Measurements from ENCODE around the gene HTR6.
"Not testable (repeated sequence)": the region's sequence is repeated elsewhere in the genome, so short reads cannot be mapped to it uniquely, and the experiment has no call there.

Gene HTR6

GRCh38 chr1:19629357-19629756 is 35.3 kb upstream of the HTR6 start:
- H2BK5ac ChIP-seq (ENCODE audit: low read depth, low read length, poor library complexity, severe bottlenecking) = no peak overlapping the region
- H2AFZ ChIP-seq (ENCODE audit: low read depth, low read length) = no peak overlapping the region
- 92% methylated on average over 2 of the region's 4 CpGs for WGBS
- no peak for DNase-seq
- no peak overlapping the region for H3K9ac ChIP-seq (ENCODE audit: low read length)
- H3K27me3 ChIP-seq (ENCODE audit: control insufficient read depth in 1 of 2, insufficient read depth in 1 of 2, low read length in 2 of 2) = no peaks in the 10 kb centered on the region
- no peak overlapping the region for H4K91ac ChIP-seq (ENCODE audit: low read length)
- H2BK120ac ChIP-seq (ENCODE audit: low read depth, low read length) = no peak overlapping the region
- peaks cover 27 to 63% of the 10 kb centered on the region in 2 experiments for H3K36me3 ChIP-seq (ENCODE audit: control insufficient read depth in 1 of 2, insufficient read depth in 2 of 2, low read depth in 1 of 2, low read length in 2 of 2)
- no peak overlapping the region for H3K4me3 ChIP-seq (ENCODE audit: insufficient read depth in 1 of 2, low read depth in 1 of 2, low read length in 2 of 2)
- H2BK15ac ChIP-seq (ENCODE audit: low read depth, poor library complexity, severe bottlenecking) = no peak overlapping the region
- no peak overlapping the region for H3K4ac ChIP-seq (ENCODE audit: low read depth in 1 of 2, low read length in 2 of 2)
- H2BK12ac ChIP-seq (ENCODE audit: low read length in 2 of 2) = no peak overlapping the region
- H3K14ac ChIP-seq (ENCODE audit: low read length in 2 of 2) = no peak overlapping the region
- no peak overlapping the region for H3K27ac ChIP-seq (ENCODE audit: low read length, poor library complexity, severe bottlenecking)
- no peak overlapping the region for H3K4me2 ChIP-seq (ENCODE audit: low read length, poor library complexity, severe bottlenecking)
- H3K9me3 ChIP-seq (ENCODE audit: control insufficient read depth, low read length) = no peaks in the 10 kb centered on the region
- no peak overlapping the region for H3K18ac ChIP-seq (ENCODE audit: low read depth in 1 of 2, low read length in 2 of 2)
- H3K4me1 ChIP-seq (ENCODE audit: control insufficient read depth, insufficient read depth, low read depth, low read length) = no peaks in the 10 kb centered on the region
- peaks cover 26% of the 10 kb centered on the region for H3K79me1 ChIP-seq (replicated peaks; ENCODE audit: low read length, poor library complexity, severe bottlenecking)
- H4K8ac ChIP-seq (ENCODE audit: low read length) = no peak overlapping the region
- no peak overlapping the region for H3K23ac ChIP-seq (ENCODE audit: low read length in 2 of 2)
- no peak overlapping the region for H2AK5ac ChIP-seq (ENCODE audit: low read length, severe bottlenecking)

- H4K91ac ChIP-seq (ENCODE audit: low read length); H3K4me2 ChIP-seq (ENCODE audit: low read length, poor library complexity, severe bottlenecking); H3K14ac ChIP-seq (ENCODE audit: low read length in 2 of 2); H3K4me1 ChIP-seq (ENCODE audit: control insufficient read depth, insufficient read depth, low read depth, low read length); H2BK15ac ChIP-seq (ENCODE audit: low read depth, poor library complexity, severe bottlenecking); H3K9ac ChIP-seq (ENCODE audit: low read length); H3K4ac ChIP-seq (ENCODE audit: low read depth in 1 of 2, low read length in 2 of 2); H3K23ac ChIP-seq (ENCODE audit: low read length in 2 of 2); DNase-seq; H3K27me3 ChIP-seq (ENCODE audit: control insufficient read depth in 1 of 2, insufficient read depth in 1 of 2, low read length in 2 of 2); H3K18ac ChIP-seq (ENCODE audit: low read depth in 1 of 2, low read length in 2 of 2); H2AK5ac ChIP-seq (ENCODE audit: low read length, severe bottlenecking); H2BK12ac ChIP-seq (ENCODE audit: low read length in 2 of 2); H2AFZ ChIP-seq (ENCODE audit: low read depth, low read length); H2BK120ac ChIP-seq (ENCODE audit: low read depth, low read length); H3K4me3 ChIP-seq (ENCODE audit: insufficient read depth in 1 of 2, low read depth in 1 of 2, low read length in 2 of 2); H2BK5ac ChIP-seq (ENCODE audit: low read depth, low read length, poor library complexity, severe bottlenecking); H4K8ac ChIP-seq (ENCODE audit: low read length); H3K9me3 ChIP-seq (ENCODE audit: control insufficient read depth, low read length); H3K27ac ChIP-seq (ENCODE audit: low read length, poor library complexity, severe bottlenecking): not testable (repeated sequence)
- 100% methylated on average over 1 of the region's 1 CpG for WGBS
- peaks cover 23% of the 10 kb centered on the region for H3K79me1 ChIP-seq (replicated peaks; ENCODE audit: low read length, poor library complexity, severe bottlenecking)
- peaks cover 26 to 55% of the 10 kb centered on the region in 2 experiments for H3K36me3 ChIP-seq (ENCODE audit: control insufficient read depth in 1 of 2, insufficient read depth in 2 of 2, low read depth in 1 of 2, low read length in 2 of 2)
These were observed 34.5 kb upstream of the HTR6 start for GRCh38 chr1:19630192-19630591.

GRCh38 chr1:19630720-19631395 is 33.8 kb upstream of the HTR6 start:
- Histone ChIP-seq H2BK15ac (ENCODE audit: low read depth, poor library complexity, severe bottlenecking) (no peak overlapping the region), H3K79me1 (replicated peaks; ENCODE audit: low read length, poor library complexity, severe bottlenecking) (peaks cover 17% of the 10 kb centered on the region), H3K36me3 (ENCODE audit: control insufficient read depth in 1 of 2, insufficient read depth in 2 of 2, low read depth in 1 of 2, low read length in 2 of 2) (peaks cover 23 to 48% of the 10 kb centered on the region in 2 experiments), H4K91ac (ENCODE audit: low read length) (no peak overlapping the region), H3K4me3 (ENCODE audit: insufficient read depth in 1 of 2, low read depth in 1 of 2, low read length in 2 of 2) (no peak overlapping the region), H3K18ac (ENCODE audit: low read depth in 1 of 2, low read length in 2 of 2) (no peak overlapping the region), H3K27ac (ENCODE audit: low read length, poor library complexity, severe bottlenecking) (no peak overlapping the region), H3K14ac (ENCODE audit: low read length in 2 of 2) (no peak overlapping the region), H2BK5ac (ENCODE audit: low read depth, low read length, poor library complexity, severe bottlenecking) (no peak overlapping the region), H2AK5ac (ENCODE audit: low read length, severe bottlenecking) (no peak overlapping the region), H4K8ac (ENCODE audit: low read length) (no peak overlapping the region), H3K4me2 (ENCODE audit: low read length, poor library complexity, severe bottlenecking) (no peak overlapping the region), H3K4me1 (ENCODE audit: control insufficient read depth, insufficient read depth, low read depth, low read length) (no peaks in the 10 kb centered on the region), H3K4ac (ENCODE audit: low read depth in 1 of 2, low read length in 2 of 2) (no peak overlapping the region), H3K23ac (ENCODE audit: low read length in 2 of 2) (no peak overlapping the region), H3K9me3 (ENCODE audit: control insufficient read depth, low read length) (no peaks in the 10 kb centered on the region), H3K27me3 (ENCODE audit: control insufficient read depth in 1 of 2, insufficient read depth in 1 of 2, low read length in 2 of 2) (no peaks in the 10 kb centered on the region), H2BK120ac (ENCODE audit: low read depth, low read length) (no peak overlapping the region), H2AFZ (ENCODE audit: low read depth, low read length) (no peak overlapping the region), H2BK12ac (ENCODE audit: low read length in 2 of 2) (no peak overlapping the region), H3K9ac (ENCODE audit: low read length) (no peak overlapping the region)
- WGBS = 84% methylated on average over 2 of the region's 6 CpGs
- no peak for DNase-seq

- no peak overlapping the region for H2AK5ac ChIP-seq (ENCODE audit: low read length, severe bottlenecking)
- no peaks in the 10 kb centered on the region for H3K27me3 ChIP-seq (ENCODE audit: control insufficient read depth in 1 of 2, insufficient read depth in 1 of 2, low read length in 2 of 2)
- no CpG with 5 or more reads among the region's 2 CpGs for WGBS
These were observed 32.5 kb upstream of the HTR6 start for GRCh38 chr1:19632211-19632610.

More at GRCh38 chr1:19632211-19632610, 32.5 kb upstream of the HTR6 start:
- H2BK12ac ChIP-seq (ENCODE audit: low read length in 2 of 2) = no peak overlapping the region
- no peak overlapping the region for H3K4ac ChIP-seq (ENCODE audit: low read depth in 1 of 2, low read length in 2 of 2)
- H4K8ac ChIP-seq (ENCODE audit: low read length) = no peak overlapping the region
- no peak overlapping the region for H2AFZ ChIP-seq (ENCODE audit: low read depth, low read length)
- no peak overlapping the region for H3K4me3 ChIP-seq (ENCODE audit: insufficient read depth in 1 of 2, low read depth in 1 of 2, low read length in 2 of 2)
- H2BK5ac ChIP-seq (ENCODE audit: low read depth, low read length, poor library complexity, severe bottlenecking) = no peak overlapping the region
- H3K36me3 ChIP-seq (ENCODE audit: control insufficient read depth in 1 of 2, insufficient read depth in 2 of 2, low read depth in 1 of 2, low read length in 2 of 2) = peaks cover 17 to 35% of the 10 kb centered on the region in 2 experiments
- no peak overlapping the region for H3K23ac ChIP-seq (ENCODE audit: low read length in 2 of 2)
- H2BK15ac ChIP-seq (ENCODE audit: low read depth, poor library complexity, severe bottlenecking) = no peak overlapping the region
- H3K4me2 ChIP-seq (ENCODE audit: low read length, poor library complexity, severe bottlenecking) = no peak overlapping the region
- H3K9me3 ChIP-seq (ENCODE audit: control insufficient read depth, low read length) = no peaks in the 10 kb centered on the region
- no peak overlapping the region for H3K18ac ChIP-seq (ENCODE audit: low read depth in 1 of 2, low read length in 2 of 2)
- no peak overlapping the region for H3K27ac ChIP-seq (ENCODE audit: low read length, poor library complexity, severe bottlenecking)
- no peaks in the 10 kb centered on the region for H3K4me1 ChIP-seq (ENCODE audit: control insufficient read depth, insufficient read depth, low read depth, low read length)
- H3K14ac ChIP-seq (ENCODE audit: low read length in 2 of 2) = no peak overlapping the region
- no peak overlapping the region for H3K9ac ChIP-seq (ENCODE audit: low read length)
- H4K91ac ChIP-seq (ENCODE audit: low read length) = no peak overlapping the region
- no peak overlapping the region for H2BK120ac ChIP-seq (ENCODE audit: low read depth, low read length)
- DNase-seq = no peak
- H3K79me1 ChIP-seq (replicated peaks; ENCODE audit: low read length, poor library complexity, severe bottlenecking) = peaks cover 9% of the 10 kb centered on the region

Measured in mesenchymal stem cell (in vitro differentiated cells and primary cell).